Stimulated activated CD4-positive, alpha-beta T cell treated with anti-CD3 and anti-CD28 coated beads, TNF-alpha, amount 100 ng/mL, for 24 hours (primary cell): ENCODE measurements around the gene CRELD2.

ENCODE experiments used
- DNase-seq, 3 experiments: peaks; one replicate each; pipeline ENCODE4 v3.0.0-alpha.2; 2020; ENCODE audit warnings: low read depth in 3 of 3

The CRELD2 gene

GRCh38 chr22:49929994-49930575, 11.7 kb downstream of the CRELD2 start:
- DNase-seq, result no peak

DNA sequence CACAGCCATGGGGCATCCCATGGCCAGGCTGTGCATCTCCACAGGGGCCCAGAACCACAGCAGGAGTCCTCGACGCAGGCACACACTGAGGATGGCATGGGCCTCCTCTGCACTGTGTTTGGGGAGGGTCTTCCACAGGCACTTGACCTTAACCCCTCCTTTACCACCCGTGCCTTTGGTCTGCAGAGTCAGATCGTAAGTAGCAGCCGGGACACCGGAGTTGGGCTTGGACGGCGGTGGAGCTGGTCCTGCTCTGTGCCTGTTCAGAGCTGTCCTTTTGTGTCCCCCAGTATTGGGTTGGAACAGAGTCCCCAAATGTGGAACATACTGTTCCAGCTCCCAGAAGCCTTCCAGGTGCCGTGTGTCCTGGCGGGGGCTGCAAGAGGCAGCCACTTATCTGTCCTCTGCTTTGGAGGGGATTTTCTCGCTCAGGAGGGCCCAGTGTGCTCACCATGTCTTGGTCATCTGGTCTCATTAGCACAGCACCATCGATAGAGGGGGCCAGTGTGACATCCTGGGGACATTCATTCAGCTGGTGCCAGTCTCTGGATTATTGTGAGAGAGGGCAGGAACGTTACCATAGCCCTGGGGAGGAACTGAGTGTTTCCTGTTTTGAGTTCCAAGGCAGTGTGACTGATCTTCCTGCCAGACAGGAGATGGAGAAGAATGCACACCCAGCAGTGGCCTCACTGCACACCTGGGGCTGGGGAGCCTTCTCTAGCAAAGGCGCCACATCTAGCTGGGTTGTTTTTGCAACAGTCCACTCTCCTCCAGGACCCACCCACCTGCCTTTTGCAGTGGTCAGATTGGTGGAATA, 12.4 kb downstream of the CRELD2 start:
- DNase-seq, result peak in 2 of 3 experiments; percentile 34 to 49

GRCh38 chr22:49933236-49934159, 15.1 kb downstream of the CRELD2 start:
- no peak for DNase-seq

DNA sequence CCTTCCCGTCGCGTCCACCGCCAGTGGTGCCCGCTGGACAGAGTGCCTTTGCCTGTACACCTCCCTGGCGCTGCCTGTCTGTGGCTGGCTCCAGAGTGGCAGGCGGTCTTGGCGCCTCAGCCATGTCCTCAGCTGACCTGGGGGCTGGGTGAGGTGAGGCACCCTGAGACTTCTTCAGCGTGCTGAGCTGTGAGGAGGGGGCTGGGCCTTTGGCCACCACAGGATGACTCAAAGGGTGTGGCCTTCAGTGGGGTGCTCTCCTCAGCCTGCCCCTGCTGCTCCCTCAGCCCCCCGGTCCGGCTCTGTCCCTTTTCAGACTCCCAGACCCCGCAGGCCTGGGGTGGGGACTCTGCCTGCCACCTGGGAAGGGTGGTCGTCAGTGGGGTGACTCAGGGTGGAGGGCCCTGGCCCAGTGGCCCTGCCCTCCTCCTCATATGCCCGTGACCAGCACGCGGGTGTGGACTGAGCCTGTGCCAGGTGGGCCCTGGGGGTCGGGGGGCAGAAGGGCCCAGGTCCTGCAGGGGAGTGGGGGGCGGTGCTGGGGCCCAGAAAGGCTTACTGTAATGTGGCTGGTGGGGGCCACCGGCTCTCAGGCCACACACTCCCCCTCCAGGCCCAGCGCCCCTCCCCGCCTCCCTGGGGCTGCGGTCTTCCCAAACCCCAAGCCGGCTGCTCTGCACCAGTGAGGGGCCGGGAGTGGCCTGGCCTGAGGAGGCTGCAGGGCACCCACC, 15.9 kb downstream of the CRELD2 start:
- no peak for DNase-seq

DNA sequence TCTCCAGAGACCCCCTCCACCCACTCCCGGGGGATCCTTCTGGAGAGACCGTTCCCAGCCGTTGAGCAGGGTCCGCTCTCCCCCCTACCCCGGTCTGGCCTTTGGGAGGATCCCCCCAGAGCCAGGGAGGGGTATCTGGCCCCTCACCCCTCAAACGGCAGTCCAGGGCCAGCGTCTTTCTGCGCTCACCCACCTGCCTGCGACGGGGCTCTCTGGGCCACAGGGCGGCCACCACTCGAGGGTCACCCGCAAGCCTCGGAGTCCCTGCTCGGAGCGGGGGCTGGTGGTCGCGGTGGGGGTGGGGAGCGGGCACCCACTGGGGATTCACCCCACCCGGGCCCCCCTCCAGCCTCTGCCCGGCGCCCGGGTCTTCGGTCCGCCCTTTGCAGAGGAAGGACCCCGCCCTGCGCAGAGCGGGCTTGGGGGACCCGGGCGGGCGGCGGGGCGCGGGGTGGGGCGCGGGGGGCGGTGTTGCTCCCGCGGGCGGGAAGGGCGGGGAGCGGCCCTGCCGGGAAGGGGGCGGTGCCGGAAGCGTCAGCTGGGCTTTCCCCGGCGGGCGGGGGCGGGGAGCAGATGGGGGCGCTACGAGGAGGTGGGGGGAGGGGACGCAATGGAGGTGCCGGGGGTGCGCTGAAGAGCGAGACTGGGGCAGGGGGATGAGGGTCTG, 16.6 kb downstream of the CRELD2 start:
- DNase-seq, result peak; percentile 68 to 92 (median 78)

- DNase-seq, result no peak
Measured at GRCh38 chr22:49935561-49935960, 17.1 kb downstream of the CRELD2 start.

GRCh38 chr22:49936018-49936972, 17.9 kb downstream of the CRELD2 start:
- peak; percentile 84 to 99 (median 89) for DNase-seq

GRCh38 chr22:49936973-49937757, 18.7 kb downstream of the CRELD2 start:
- DNase-seq, result no peak

DNA sequence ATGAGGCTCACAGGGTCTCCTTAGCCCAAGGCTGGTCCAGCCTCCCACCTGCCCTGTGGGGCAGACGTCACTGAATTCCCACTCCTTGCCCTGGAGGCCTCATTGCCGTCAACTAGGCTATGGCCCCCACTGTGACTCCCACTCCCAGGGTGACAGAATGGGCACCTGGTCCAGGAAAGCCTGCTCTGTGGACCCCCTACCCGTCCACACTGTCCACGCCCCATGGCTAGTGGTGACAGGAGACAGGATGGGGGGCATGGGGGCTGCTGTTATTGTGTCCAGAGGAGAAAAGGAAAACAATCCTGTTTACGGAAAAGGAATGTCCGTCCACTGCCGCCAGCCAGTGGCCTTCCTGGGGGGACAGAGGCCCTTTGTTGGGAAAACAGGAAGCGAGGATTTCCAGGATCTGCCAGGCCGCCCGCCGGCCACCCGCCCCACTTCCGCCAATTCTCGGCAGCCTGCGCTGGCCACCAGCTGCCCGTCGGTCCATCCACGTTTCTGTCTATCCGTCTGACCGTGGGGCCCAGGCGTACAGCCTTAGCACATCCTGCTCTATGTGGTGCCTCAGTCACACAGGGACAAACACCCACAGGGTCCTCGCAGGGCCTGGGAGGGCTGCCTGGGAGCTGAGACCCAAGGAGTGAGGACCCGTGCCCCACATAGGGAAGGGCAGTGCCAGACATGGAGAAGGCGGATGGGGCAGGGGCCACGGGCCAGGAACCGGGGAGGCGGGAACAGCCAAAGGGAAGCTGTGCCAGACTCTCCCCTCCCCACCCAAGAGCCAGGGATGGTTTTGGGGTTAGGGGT, 19.5 kb downstream of the CRELD2 start:
- DNase-seq, result no peak

GRCh38 chr22:49938565-49939136, 20.2 kb downstream of the CRELD2 start:
- no peak for DNase-seq

GRCh38 chr22:49941507-49942316, 23.3 kb downstream of the CRELD2 start:
- DNase-seq, result no peak

DNA sequence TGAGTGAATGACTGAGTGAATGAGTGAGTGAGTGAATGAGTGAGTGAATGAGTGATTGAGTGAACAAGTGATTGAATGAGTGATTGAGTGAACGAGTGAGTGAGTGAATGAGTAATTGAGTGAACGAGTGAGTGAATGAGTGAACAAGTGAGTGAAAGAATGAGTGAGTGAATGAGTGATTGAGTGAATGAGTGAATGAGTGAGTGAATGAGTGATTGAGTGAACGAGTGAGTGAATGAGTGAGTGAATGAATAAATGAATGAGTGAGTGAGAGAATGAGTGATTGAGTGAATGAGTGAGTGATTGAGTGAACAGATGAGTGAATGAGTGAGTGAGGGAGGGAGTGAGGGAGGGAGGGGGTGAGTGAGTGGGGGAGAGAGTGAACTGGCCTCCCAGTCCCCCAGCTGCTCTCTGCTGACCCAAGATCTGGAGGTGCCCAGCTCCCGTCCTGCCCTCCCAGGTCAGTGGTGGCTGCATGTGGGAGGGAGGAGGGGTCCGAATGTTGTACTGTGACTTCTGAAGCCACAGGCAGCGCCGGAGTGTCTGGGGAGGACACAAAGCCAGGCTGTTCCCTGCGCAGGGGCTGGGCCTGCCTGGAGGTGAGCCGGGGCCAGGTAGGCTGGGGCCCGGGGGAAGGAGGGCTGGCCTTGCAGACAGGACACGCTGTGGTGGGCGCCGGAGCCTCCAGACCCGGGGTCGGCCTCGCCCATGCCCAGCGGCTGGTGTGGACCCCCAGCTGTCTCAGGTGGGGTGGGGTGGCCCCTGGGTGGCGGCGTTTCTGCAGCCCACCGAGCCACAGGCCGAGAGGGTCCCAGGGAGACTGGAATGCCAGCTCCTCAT, 24.4 kb downstream of the CRELD2 start:
- DNase-seq, result no peak

DNA sequence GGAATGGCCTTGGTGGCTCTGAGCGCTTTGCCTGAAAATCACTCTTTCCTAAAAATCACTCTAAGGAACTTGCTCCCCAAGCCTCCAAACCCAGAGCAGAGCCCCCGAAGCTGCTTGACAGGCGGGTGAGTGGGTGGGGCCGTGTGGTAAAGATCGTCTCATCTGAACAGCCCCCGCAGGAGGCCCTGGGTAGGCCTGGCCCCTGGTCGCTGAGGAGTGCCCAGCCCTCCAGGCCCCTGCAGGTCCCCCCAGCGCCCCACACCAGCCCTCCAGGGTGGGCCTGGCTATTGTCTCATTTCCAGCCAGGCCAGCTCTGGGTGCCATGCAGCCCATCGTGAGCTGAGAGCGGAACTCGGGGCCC, 25.0 kb downstream of the CRELD2 start:
- no peak for DNase-seq

- no peak for DNase-seq
Measured at GRCh38 chr22:49943771-49944398, 25.5 kb downstream of the CRELD2 start.

DNA sequence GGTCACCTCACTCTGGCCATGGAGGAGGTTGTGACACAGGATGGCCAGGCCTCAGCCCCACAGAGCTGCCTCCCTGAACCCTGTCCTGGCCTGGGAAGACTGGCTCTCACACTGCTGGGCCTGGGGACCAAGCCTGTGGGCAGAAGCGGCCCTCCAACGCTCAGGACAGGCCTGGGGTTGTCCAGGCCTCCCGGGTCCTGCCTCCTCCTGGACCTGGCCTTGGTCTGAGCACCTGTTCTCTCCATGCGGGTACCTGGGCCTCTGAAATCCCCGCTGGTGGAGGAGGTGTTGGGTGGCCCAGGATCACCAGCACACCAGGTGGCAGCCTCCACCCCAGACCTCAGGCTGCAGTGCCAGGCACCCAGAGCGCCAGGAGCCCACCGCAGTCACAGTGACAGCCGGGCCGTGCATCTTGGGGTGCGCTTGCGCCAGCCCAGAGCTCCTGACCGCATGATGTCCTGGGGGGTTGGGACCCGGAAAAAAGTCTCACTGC, 26.0 kb downstream of the CRELD2 start:
- DNase-seq, result no peak
